OCI-LY3 (cell line): Measurements from ENCODE around the gene CIPC.
A peak's percentile ranks its signal among the peaks of the same experiment; 100 is the strongest.

Experiments
- H2AFZ ChIP-seq: fragments of 200-600, 300-600 bp; shearing (Covaris generic); 2 replicates; pipeline ENCODE4 v1.6.0; 2014; ENCODE audit warnings: antibody characterized with exemption, low read depth, low read length
- H3K27ac ChIP-seq: fragments of 200-600, 300-600 bp; sonication (generic); 2 replicates; pipeline ENCODE4 v1.5.1; 2014; ENCODE audit warnings: mild to moderate bottlenecking, low read length, moderate library complexity, mixed read lengths
- H3K27me3 ChIP-seq: fragments of 200-600, 300-600 bp; sonication (generic); 2 replicates; pipeline ENCODE4 v1.6.1; 2014; ENCODE audit warnings: low read depth, low read length, mixed read lengths
- H3K36me3 ChIP-seq: fragments of 200-600, 300-600 bp; sonication (generic); replicated peaks from 2 replicates; pipeline ENCODE3; 2014; ENCODE audit warnings: low read depth, low read length, mixed read lengths
- H3K4me1 ChIP-seq: fragments of 300-600, 200-600 bp; sonication (generic); 2 replicates; pipeline ENCODE4 v1.6.1; 2014; ENCODE audit warnings: low read length, mixed read lengths
- H3K4me2 ChIP-seq: fragments of 200-600, 300-600 bp; sonication (generic); 2 replicates; pipeline ENCODE4 v1.6.1; 2014; ENCODE audit warnings: low read length, mixed read lengths
- H3K4me3 ChIP-seq: fragments of 300-600, 200-600 bp; sonication (generic); 2 replicates; pipeline ENCODE4 v1.5.1; 2014; ENCODE audit warnings: antibody characterized with exemption, mild to moderate bottlenecking, low read length, moderate library complexity
- H3K79me2 ChIP-seq: fragments of 300-600, 200-600 bp; shearing (Covaris generic); 2 replicates; pipeline ENCODE4 v1.6.1; 2014; ENCODE audit warnings: mild to moderate bottlenecking, low read length, mixed read lengths
- H3K9ac ChIP-seq: fragments of 300-600, 200-600 bp; shearing (Covaris generic); 2 replicates; pipeline ENCODE4 v1.6.0; 2014; ENCODE audit warnings: mild to moderate bottlenecking, low read length, moderate library complexity
- H3K9me3 ChIP-seq: fragments of 200-600, 300-600 bp; shearing (Covaris generic); 2 replicates; pipeline ENCODE4 v1.6.1; 2014; ENCODE audit warnings: low read length, mixed read lengths; ENCODE audit not compliant: insufficient read depth
- H4K20me1 ChIP-seq: fragments of 200-600, 300-600 bp; sonication (generic); 2 replicates; pipeline ENCODE4 v1.6.1; 2016; ENCODE audit warnings: low read length, mixed read lengths; ENCODE audit not compliant: insufficient read depth
- CTCF ChIP-seq: fragments of 200-600, 300-600 bp; sonication (generic); IDR thresholded peaks from 2 replicates; pipeline ENCODE4 v1.5.1; 2014; ENCODE audit warnings: antibody characterized with exemption, low read length, low read depth
- EZH2phosphoT487 ChIP-seq: fragments of 200-600 bp; shearing (Covaris generic); IDR thresholded peaks from 2 replicates; pipeline ENCODE4 v1.6.1; 2018; ENCODE audit warnings: antibody characterized with exemption, mixed run types, low read depth

The CIPC gene

GRCh38 chr14:77098529-77099353, 683 bp downstream of the CIPC start:
- peaks cover 75% of the 10 kb centered on the region for H3K79me2 ChIP-seq
- H2AFZ ChIP-seq = peak overlapping the region; percentile 64; the same call in 1 of the 2 replicates
- H4K20me1 ChIP-seq = peaks cover 4% of the 10 kb centered on the region; the same call in 1 of the 2 replicates
- peaks cover 12% of the 10 kb centered on the region for H3K36me3 ChIP-seq
- H3K9ac ChIP-seq = peak overlapping the region; percentile 95
- H3K4me2 ChIP-seq = peak overlapping the region; percentile 98
- TF ChIP-seq CTCF = no peak
- no peak for TF ChIP-seq EZH2phosphoT487
- peak overlapping the region; percentile 80 for H3K27ac ChIP-seq
- H3K4me3 ChIP-seq = peak overlapping the region; percentile 95
- no peaks in the 10 kb centered on the region for H3K9me3 ChIP-seq
- peaks cover 39% of the 10 kb centered on the region for H3K4me1 ChIP-seq
- no peaks in the 10 kb centered on the region for H3K27me3 ChIP-seq

- H3K27ac ChIP-seq = peak overlapping the region; percentile 20; the same call in 1 of the 2 replicates
- H4K20me1 ChIP-seq = peaks cover 11% of the 10 kb centered on the region
- H3K36me3 ChIP-seq = peaks cover 17% of the 10 kb centered on the region
- peak overlapping the region; percentile 95 for H3K4me3 ChIP-seq
- peak overlapping the region; percentile 98 for H3K4me2 ChIP-seq
- peaks cover 39% of the 10 kb centered on the region for H3K4me1 ChIP-seq
- TF ChIP-seq CTCF = no peak
- no peak for TF ChIP-seq EZH2phosphoT487
- H2AFZ ChIP-seq = no peak overlapping the region
- no peaks in the 10 kb centered on the region for H3K9me3 ChIP-seq
- no peaks in the 10 kb centered on the region for H3K27me3 ChIP-seq
- peaks cover 83% of the 10 kb centered on the region for H3K79me2 ChIP-seq
- H3K9ac ChIP-seq = peak overlapping the region; percentile 95
Observed at GRCh38 chr14:77099425-77100167, 1.5 kb downstream of the CIPC start.

GRCh38 chr14:77100961-77101360, 2.9 kb downstream of the CIPC start:
- peak overlapping the region; percentile 54 for H3K27ac ChIP-seq
- H3K79me2 ChIP-seq = peaks cover 88% of the 10 kb centered on the region

More at GRCh38 chr14:77100961-77101360, 2.9 kb downstream of the CIPC start:
- H3K4me1 ChIP-seq = peaks cover 47% of the 10 kb centered on the region
- no peak overlapping the region for H2AFZ ChIP-seq
- H3K27me3 ChIP-seq = no peaks in the 10 kb centered on the region
- peak overlapping the region; percentile 26; the same call in 1 of the 2 replicates for H3K9ac ChIP-seq
- H3K9me3 ChIP-seq = no peaks in the 10 kb centered on the region
- peaks cover 16% of the 10 kb centered on the region for H4K20me1 ChIP-seq
- peak overlapping the region; percentile 44 for H3K4me3 ChIP-seq
- peaks cover 23% of the 10 kb centered on the region for H3K36me3 ChIP-seq
- H3K4me2 ChIP-seq = peak overlapping the region; percentile 59
- TF ChIP-seq EZH2phosphoT487 (no peak), CTCF (no peak)
